Hematopoietic multipotent progenitor cell treated with erythropoietin and hydrocortisone succinate and interleukin-3 and kit ligand, for 6 days (in vitro differentiated cells): ENCODE data around the gene RPL32.

Experiments used
- DNase-seq: peaks from one replicate; pipeline ENCODE4 v3.0.0-alpha.2; 2015

RPL32 gene

GRCh38 chr3:12831301-12831866 lies 10.0 kb downstream of the RPL32 start:
- no peak for DNase-seq

DNA sequence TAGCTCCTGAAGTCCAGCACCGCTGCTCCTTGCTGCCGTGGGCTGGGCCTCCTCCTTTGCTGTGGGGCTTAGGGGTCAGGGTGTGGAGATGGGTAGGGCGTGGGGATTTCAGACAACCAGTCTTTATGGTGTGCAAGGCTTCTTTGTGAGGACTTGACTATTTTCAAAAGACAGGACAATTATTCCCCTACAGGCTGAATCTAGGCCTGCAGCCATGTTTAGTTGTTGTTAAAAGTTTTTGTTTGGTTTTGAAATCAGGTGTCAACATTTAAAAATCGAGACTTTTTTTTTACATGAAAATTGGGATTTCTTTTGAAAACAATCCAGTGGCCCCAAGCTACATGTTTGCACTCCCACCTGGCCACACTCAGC lies 10.6 kb downstream of the RPL32 start:
- no peak for DNase-seq

DNA sequence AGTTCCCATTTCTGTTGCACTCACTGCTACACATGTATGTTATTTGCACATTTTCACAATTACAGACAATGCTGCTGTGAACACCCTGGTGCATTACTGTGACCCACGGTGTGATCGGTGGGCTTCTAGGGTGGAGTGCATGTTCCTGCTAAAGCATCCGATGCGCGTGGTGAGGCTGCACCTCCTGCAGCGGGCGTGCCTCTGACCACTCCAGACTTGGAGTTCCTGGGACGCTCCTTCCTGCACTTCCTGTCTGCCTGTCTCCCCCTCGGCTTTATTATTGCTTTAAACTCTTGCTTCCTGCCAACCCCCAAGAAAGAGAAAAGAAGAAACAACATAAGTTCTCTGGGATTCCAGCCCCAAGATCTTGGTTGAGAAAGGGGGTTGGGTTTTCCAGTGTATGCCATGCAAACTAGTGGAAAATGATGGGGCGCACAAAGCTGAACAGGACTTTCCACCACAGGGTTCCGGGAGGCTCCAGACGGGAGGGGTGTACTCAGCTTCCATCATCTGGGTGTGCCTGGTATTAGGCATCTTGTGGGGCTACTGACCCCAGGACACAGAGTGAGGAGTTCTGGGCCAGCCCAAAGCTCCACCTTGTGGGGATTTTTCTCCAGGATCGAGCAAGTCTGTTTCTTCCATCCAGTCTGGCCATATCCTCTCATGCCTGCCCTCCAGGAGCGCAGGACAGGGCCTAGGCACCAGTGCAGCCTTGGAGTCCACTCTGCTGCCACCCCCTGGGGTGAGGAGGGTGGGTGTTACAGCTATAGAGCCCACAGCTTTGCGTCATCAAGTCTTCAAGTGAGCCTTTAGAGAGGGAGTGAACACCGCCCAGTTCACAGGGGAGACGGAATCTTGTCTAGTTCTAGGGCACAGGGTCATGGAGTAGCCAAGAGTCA lies 11.2 kb downstream of the RPL32 start:
- DNase-seq, result peak; percentile 0

DNA sequence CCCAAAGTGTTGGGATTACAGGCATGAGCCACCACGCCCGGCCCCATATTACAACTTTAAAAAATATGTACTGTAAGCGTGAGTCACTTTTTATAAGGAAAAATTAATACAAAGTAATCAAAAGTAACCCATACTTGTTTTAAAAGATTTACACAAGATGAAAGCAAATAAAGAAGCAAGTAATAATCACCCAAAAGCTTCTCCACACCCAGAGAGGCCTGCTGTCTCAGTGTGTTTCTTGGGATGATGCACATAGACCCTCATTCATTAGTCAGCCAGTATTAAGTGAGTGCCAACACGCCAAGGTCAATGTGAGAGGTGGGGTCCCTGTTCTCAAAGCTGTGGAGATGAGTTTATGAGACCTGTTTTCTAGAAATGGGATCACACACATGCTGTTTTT lies 12.0 kb downstream of the RPL32 start:
- no peak for DNase-seq

DNA sequence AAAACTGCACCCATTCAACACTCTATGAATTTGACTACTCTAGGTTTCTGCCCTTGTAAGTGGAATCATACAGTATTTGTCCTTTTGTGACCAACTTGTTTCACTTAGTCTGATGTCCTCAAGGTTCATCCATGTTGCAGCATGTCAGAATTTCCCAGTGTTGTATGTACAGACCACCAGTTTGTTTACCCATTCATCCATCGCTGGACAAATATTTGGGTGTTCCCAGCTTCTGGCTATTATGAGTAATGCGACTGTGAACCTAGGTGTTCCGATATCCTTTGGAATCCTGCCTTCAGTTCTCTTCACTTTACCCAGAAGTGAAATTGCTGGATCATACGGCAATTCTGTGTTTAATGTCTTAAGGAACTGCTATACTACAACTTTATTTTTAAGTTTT lies 12.6 kb downstream of the RPL32 start:
- DNase-seq, result no peak

- peak; percentile 93 for DNase-seq
Observed at GRCh38 chr3:12825156-12825555, 16.2 kb downstream of the RPL32 start.

DNA sequence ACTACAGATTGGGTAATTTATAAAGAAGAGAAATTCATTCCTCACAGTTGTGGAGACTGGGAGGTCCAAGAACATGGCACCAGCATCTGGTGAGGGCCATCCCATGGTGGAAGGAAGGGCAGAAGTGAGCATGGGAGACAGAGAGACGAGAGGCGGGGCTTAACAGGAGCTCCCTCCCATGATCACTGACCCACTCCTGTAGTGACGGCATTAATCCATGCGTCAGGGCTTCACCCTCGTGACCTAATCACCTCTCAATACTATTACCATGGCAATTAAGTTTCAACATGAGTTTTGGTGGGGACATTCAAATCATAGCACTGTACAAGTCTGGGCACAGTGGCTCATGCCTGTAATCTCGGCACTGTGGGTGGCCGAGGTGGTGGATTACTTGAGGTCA lies 17.1 kb downstream of the RPL32 start:
- DNase-seq, result no peak

DNA sequence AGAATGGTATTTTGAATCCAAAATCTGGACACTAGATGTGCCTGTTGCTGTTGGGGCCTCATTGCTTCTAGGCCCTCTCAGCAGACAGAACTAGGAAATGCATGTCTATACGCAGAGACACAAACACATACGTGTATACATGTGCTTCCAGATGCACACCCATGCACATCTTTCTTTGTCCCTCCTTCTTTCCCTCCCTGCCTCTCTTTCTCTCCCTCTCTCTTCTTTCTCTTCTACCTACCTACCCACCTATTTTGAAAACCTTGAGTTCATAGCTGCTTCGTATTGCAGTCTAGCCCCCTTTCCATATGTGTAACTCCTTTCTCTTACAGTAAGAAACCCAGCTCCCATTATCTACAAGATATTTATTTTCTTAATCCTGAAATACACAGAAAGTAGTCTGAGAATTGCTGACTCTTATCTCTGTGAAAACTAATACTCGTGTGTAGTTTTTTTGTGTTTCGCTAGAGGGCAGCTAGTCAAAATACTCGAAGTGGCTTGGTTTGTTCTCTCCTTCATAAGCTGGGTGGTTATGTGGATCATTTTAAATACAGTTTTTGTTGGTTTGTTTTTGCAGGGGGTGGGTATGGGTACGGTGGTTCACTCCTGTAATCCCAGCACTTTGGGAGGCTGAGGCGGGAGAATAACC lies 18.5 kb downstream of the RPL32 start:
- DNase-seq, result peak; percentile 83

DNA sequence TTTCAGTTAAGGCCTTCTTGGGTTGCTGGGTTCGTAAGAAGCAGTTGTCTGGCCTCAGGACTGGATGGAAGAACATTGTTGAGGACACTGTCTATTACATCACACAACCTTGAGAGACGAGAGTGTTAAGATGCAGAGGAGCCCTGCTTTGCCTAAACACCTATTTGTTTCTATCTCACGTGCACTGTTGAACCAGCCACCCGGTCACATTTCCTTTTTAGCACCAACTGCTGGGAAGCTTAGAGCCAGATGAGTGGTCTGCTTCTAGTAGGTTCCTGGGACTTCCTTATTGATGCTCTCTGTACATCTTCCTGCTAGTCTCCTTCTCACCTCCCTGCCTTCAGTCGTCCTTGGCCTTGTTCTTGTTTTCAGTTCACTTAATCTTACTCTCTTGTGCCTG lies 22.6 kb downstream of the RPL32 start:
- no peak for DNase-seq

DNA sequence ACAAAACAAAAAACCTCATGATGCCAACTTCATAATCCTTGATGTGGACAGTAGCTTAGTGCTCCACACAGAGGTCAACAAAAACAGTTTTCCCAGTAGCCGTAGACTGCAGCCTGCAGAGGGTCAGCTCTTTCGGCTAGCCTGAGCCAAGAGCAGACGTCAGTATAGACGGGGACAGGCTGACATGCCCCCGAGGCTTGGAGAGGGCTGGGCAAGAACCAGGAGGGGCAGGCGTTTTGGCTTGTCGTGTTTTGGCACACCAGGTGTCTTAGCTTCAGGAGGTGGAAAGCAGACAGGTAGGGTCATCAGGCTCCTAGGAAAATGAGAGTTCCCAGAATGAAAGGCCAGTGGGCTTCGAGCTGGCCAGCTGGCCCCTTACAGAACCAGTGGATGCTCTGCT lies 23.1 kb downstream of the RPL32 start:
- no peak for DNase-seq

GRCh38 chr3:12817343-12817710 lies 24.0 kb downstream of the RPL32 start:
- peak; percentile 19 for DNase-seq

DNA sequence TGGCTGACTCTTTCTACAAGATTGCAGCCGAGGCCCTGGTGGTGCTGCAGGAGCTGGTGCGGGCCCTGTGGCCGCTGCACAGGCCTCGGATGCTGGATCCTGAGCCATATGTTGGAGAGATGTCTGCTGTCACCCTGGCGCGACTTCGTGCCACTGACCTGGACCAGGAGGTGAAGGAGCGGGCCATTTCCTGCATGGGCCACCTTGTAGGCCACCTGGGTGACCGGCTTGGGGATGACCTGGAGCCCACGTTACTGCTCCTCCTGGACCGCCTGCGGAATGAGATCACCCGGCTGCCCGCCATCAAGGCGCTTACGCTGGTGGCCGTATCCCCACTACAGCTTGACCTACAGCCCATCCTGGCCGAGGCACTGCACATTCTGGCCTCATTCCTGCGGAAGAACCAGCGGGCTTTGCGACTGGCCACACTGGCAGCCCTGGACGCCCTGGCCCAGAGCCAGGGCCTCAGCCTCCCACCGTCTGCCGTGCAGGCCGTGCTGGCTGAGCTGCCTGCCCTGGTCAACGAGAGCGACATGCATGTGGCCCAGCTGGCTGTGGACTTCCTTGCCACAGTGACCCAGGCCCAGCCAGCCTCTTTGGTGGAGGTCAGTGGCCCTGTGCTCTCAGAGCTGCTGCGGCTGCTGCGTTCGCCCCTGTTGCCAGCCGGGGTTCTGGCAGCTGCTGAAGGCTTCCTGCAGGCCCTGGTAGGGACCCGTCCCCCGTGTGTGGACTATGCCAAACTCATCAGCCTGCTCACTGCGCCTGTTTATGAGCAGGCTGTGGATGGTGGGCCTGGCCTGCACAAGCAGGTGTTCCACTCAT lies 24.6 kb downstream of the RPL32 start:
- no peak for DNase-seq

DNA sequence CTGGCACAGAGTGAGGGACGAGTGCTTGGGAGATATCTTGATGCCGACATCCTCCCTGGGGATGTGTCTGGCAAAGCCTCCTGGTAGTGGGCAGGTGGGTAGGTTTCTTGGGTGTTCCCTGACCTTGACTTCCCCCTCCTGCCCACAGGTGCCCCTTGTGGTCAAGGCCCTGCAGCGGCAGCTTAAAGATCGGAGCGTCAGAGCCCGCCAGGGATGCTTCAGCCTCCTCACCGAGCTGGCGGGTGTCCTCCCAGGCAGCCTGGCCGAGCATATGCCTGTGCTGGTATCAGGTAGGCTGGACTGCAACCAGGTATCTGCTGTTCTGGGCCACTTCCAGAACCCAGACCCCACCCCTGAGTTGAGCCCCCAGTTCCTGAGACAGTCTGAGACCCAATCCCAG lies 25.6 kb downstream of the RPL32 start:
- DNase-seq, result no peak

- DNase-seq, result no peak
Observed at GRCh38 chr3:12815078-12815477, 26.3 kb downstream of the RPL32 start.

GRCh38 chr3:12813967-12814366 lies 27.4 kb downstream of the RPL32 start:
- no peak for DNase-seq

DNA sequence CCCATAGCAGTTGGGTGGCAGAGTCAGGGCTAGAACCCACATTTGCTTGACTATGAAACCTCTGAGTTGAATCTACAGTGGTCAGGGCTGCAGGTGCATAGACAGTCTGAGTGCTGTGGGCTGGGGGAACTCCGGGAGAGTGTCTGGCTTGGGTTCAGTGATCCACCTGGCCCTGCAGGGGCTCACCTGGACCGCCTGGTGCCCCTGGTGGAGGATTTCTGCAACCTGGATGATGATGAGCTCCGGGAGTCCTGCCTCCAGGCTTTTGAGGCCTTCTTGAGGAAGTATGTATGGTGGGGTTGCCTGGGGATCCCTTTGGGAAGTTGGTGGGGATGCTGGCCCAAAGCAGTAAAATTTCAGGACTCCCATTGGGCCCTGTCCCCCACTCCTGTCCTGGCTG lies 28.6 kb downstream of the RPL32 start:
- no peak for DNase-seq

DNA sequence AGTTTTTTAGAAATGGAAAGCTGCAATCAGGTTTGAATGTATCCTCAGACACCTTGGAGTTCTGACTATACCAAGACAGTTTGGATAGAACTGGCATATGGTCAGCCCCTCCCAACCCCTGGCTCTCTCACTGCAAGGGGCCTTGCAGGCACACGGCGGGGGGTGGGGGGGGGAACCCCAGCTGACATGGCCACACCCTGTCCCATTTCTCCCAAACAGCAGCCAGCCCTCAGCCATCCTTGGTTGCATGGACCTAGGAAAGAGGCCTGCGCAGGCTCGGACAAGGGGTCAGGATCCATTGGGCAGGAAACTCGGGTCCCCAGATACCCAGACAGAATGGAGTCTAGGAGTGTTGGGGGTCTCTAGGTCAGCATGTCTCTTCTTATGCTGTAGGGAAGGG lies 30.4 kb downstream of the RPL32 start:
- peak; percentile 43 for DNase-seq

DNA sequence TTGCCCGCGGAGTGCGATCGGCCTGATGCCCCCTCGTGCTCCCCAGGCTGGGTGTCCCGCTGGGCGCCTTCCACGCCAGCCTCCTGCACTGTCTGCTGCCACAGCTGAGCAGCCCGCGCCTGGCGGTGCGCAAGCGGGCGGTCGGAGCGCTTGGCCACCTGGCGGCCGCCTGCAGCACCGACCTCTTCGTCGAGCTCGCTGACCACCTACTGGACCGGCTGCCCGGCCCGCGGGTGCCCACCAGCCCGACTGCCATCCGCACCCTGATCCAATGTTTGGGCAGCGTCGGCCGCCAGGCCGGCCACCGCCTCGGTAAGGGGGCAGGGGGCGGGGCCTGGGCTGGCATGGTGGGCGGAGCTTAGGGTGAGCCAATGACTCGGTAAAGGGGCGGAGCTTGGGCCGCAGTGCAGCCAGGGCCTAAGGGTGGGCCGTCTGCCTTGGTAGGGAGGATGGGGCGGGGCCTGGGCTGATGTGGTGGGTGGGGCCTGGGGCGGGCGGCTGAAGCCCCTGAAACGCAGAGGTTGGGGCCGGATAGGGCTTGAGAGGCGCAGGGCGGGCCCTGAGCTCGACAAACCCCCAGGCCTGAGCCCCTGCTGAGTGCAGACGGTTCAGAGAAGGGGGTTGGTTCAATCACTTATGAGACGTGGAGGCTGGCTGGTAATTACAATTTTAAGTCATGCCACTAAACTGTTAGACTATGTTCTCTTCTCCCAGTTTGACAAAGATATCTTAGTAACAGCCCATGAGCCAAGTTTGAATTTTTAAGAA lies 31.2 kb downstream of the RPL32 start:
- peak; percentile 99 for DNase-seq

- DNase-seq, result no peak
Observed at GRCh38 chr3:12809435-12809834, 31.9 kb downstream of the RPL32 start.

DNA sequence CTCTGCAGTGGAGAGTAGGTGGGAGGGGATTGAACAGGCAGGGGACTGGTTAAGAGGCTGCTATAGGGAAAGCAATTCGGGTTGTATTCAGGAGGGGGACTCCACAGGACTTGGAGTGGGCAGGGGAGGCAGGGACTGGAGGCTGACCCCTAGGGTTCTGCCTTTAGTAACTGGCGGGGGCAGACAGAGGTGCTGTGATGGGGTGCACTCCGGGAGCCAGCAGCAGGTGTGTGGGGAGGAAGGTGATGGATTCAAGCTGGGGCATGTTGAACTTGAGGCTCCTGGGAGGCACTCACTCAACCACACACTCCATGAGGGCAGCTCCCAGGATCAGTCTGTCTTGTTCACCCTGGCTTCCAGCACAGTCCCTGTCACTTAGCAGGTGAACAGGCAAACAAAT lies 32.4 kb downstream of the RPL32 start:
- DNase-seq, result no peak

DNA sequence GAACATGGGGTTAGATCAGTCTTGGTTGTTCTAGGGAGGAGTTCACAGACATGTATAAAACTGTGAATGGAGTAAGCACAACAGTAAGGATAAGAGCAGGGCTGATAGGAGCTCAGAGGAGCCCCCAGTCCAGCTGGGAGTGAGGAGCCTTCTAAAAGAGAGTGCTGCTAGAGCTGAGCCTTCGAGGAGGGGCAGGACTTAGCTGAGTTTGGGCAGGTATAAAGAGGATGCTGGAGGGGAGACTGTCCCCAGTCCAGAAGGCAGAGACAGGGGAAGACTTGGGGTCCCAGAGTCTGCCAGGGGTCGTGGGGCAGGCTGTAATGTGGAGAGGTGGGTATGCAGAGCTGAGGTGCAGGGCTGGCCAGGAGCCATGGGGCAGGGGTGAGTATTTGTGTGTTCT lies 32.8 kb downstream of the RPL32 start:
- DNase-seq, result no peak

- DNase-seq, result no peak
Observed at GRCh38 chr3:12807601-12808359, 33.6 kb downstream of the RPL32 start.
